Endothelial cell of umbilical vein (primary cell): ENCODE results near the gene RPS27L. TPM values are rescaled to one million over a fixed set of nuclear protein-coding genes. Genes with fewer than 3 reads are reported as not detected.
A peak's percentile ranks its signal among the peaks of the same experiment; 100 is the strongest.

Experiments
- BruUV-seq: library from RNA; stranded (reverse); fragments of 400-500 nt; replicated peaks from 2 replicates; lab custom pipeline; 2021; lab: Mats Ljungman, UMichigan
- CTCF ChIA-PET: fragments of 300-600, 350-600 bp; sonication (Branson Sonifier 250); formaldehyde crosslinking; loops from one replicate; lab custom pipeline; 2021; ENCODE audit warnings: antibody characterized with exemption, inconsistent platforms; lab: Charles Lee
- POLR2A ChIA-PET: fragments of 300-600, 350-600 bp; sonication (Branson Sonifier 250); formaldehyde crosslinking; loops from one replicate; lab custom pipeline; 2021; ENCODE audit warnings: antibody characterized with exemption, inconsistent platforms; lab: Charles Lee
- DNase-seq: peaks from one replicate; pipeline ENCODE4 v3.0.0-alpha.2; 2011; ENCODE audit warnings: low read depth, low spot score
- FAIRE-seq: peaks from 2 replicates; lab custom pipeline; 2011; peaks lifted over from hg19 to GRCh38; lab: Jason Lieb, UNC
- H2AFZ ChIP-seq: 2 replicates; pipeline ENCODE4 v1.6.0; 2012; ENCODE audit warnings: low read depth, low read length, control low read depth, inconsistent platforms
- H3K27ac ChIP-seq: 2 replicates; pipeline ENCODE4 v1.5.1; 2011; ENCODE audit warnings: low read depth, mild to moderate bottlenecking, control low read depth, low read length, moderate library complexity; ENCODE audit not compliant: insufficient read depth
- H3K27me3 ChIP-seq, 2 experiments: 2 replicates each; pipeline versions ENCODE4 v1.6.0 to v1.6.1; 2011; ENCODE audit warnings: low read length in 2 of 2, mixed read lengths in 1 of 2; ENCODE audit not compliant: control insufficient read depth in 2 of 2, insufficient read depth in 2 of 2
- H3K36me3 ChIP-seq, 2 experiments: 2 replicates in 1 of 2; 3 replicates in 1 of 2; pipeline ENCODE4 v1.5.1; 2011; ENCODE audit warnings: low read length in 2 of 2, mild to moderate bottlenecking in 1 of 2, moderate library complexity in 1 of 2; ENCODE audit not compliant: control insufficient read depth in 2 of 2, insufficient read depth in 2 of 2; ENCODE audit errors: extremely low read depth in 1 of 2
- H3K4me1 ChIP-seq: 3 replicates; pipeline ENCODE4 v1.5.1; 2011; ENCODE audit warnings: mild to moderate bottlenecking, low read length; ENCODE audit not compliant: control insufficient read depth, insufficient read depth; ENCODE audit errors: extremely low read depth
- H3K4me2 ChIP-seq: 2 replicates; pipeline ENCODE4 v1.6.1; 2011; ENCODE audit warnings: low read length, control low read depth, mixed read lengths; ENCODE audit not compliant: insufficient read depth
- H3K4me3 ChIP-seq, 3 experiments: fragments of 200-600 bp in 1 of 3; sonication (generic), shearing (Covaris generic) in 1 of 3; replicated peaks in 1 of 3; 2 replicates each; pipeline ENCODE4 v1.5.1; 2011 to 2016; ENCODE audit warnings: control low read depth in 3 of 3, low read length in 3 of 3, mild to moderate bottlenecking in 2 of 3, inconsistent platforms in 1 of 3, low read depth in 1 of 3, moderate library complexity in 1 of 3; ENCODE audit not compliant: insufficient read depth in 1 of 3
- H3K79me2 ChIP-seq: 2 replicates; pipeline ENCODE4 v1.6.0; 2012; ENCODE audit warnings: low read length, inconsistent platforms; ENCODE audit not compliant: control insufficient read depth, insufficient read depth
- H3K9ac ChIP-seq: replicated peaks from 2 replicates; pipeline ENCODE3; 2011; ENCODE audit warnings: low read length, control low read depth; ENCODE audit not compliant: insufficient read depth; ENCODE audit errors: extremely low read depth
- H3K9me1 ChIP-seq: replicated peaks from 3 replicates; pipeline ENCODE4 v1.6.0; 2011; ENCODE audit warnings: mild to moderate bottlenecking, low read length; ENCODE audit not compliant: control insufficient read depth, insufficient read depth; ENCODE audit errors: extremely low read depth
- H3K9me3 ChIP-seq: replicated peaks from 2 replicates; pipeline ENCODE4 v1.5.1; 2012; ENCODE audit warnings: low read length, inconsistent platforms; ENCODE audit not compliant: control insufficient read depth, insufficient read depth
- H4K20me1 ChIP-seq: replicated peaks from 2 replicates; pipeline ENCODE3; 2011; ENCODE audit warnings: mild to moderate bottlenecking, low read length; ENCODE audit not compliant: control insufficient read depth, insufficient read depth; ENCODE audit errors: extremely low read depth
- CTCF ChIP-seq, 2 donors: IDR thresholded peaks; 1 replicate in 1 of 2; 2 replicates in 1 of 2; pipeline ENCODE4 v1.5.1; 2011; ENCODE audit warnings: low read length in 2 of 2, mild to moderate bottlenecking in 2 of 2, moderate library complexity in 2 of 2, control low read depth in 1 of 2, inconsistent platforms in 1 of 2, low read depth in 1 of 2; ENCODE audit not compliant: insufficient read depth in 1 of 2; ENCODE audit errors: extremely low read depth in 1 of 2
- EZH2 ChIP-seq: IDR thresholded peaks from 2 replicates; pipeline ENCODE4 v1.6.1; 2012; ENCODE audit warnings: borderline replicate concordance, low read depth, mild to moderate bottlenecking, moderate library complexity, low read length, inconsistent platforms; ENCODE audit not compliant: severe bottlenecking
- FOS ChIP-seq: IDR thresholded peaks from 2 replicates; pipeline ENCODE4 v1.6.1; 2011; ENCODE audit warnings: mild to moderate bottlenecking, low read length, moderate library complexity, borderline replicate concordance; ENCODE audit not compliant: insufficient read depth
- GATA2 ChIP-seq: IDR thresholded peaks from 2 replicates; pipeline ENCODE4 v1.7.0; 2011; ENCODE audit warnings: low read depth, mild to moderate bottlenecking, moderate library complexity, mixed read lengths, low read length; ENCODE audit not compliant: insufficient read length, insufficient read depth
- JUN ChIP-seq: IDR thresholded peaks from 2 replicates; pipeline ENCODE4 v1.6.1; 2011; ENCODE audit warnings: borderline replicate concordance, low read depth; ENCODE audit not compliant: insufficient read length, insufficient read depth
- MYC ChIP-seq: IDR thresholded peaks from one replicate; pipeline ENCODE4 v1.6.1; 2011; ENCODE audit warnings: mild to moderate bottlenecking, low read depth, low read length
- POLR2A ChIP-seq: IDR thresholded peaks from 2 replicates; pipeline ENCODE4 v1.6.1; 2012; ENCODE audit warnings: low read depth, mild to moderate bottlenecking, control low read depth, low read length
- POLR2AphosphoS5 ChIP-seq: IDR thresholded peaks from 2 replicates; pipeline ENCODE4 v1.6.1; 2012; ENCODE audit warnings: low read depth, mild to moderate bottlenecking, control low read depth, low read length, moderate library complexity; ENCODE audit not compliant: insufficient read depth
- dilution Hi-C: fragments of 300-500 bp; cut with MboI; formaldehyde crosslinking; loops from one replicate; pipeline ENCODE4 v1.15.0; 2019; ENCODE audit warnings: low sequenced_read_pairs; ENCODE audit not compliant: extremely low pct_ligation_motif_present
- intact Hi-C: fragments of 100-400 bp; cut with micrococcal nuclease; formaldehyde crosslinking; loops from one replicate; pipeline ENCODE4 v1.10.0; 2022
- polyA plus RNA-seq, 4 experiments: library from polyadenylated mRNA; depleted of rRNA in 3 of 4; stranded (reverse) in 3 of 4; unstranded in 1 of 4; fragments of >200 nt; gene quantifications; 2 replicates each; pipeline versions ENCODE4 v1.2.1 to v1.2.3, GENCODE V29; 2011 to 2012; ENCODE audit warnings: missing spikeins in 1 of 4
- total RNA-seq: library from RNA; stranded (reverse); gene quantifications from 2 replicates; pipeline ENCODE4 v1.2.3, GENCODE V29; 2021
- TF ChIP-seq, protein P1 (sequence below): IDR thresholded peaks from 2 replicates; pipeline ENCODE4 v1.6.1; 2011; ENCODE audit not compliant: insufficient read depth, insufficient read length

RPS27L gene
- total and polyA plus RNA-seq, 2 donors (not counting 3 experiments of a cell fraction or from before 2014, with no cell fraction given), result 163 to 345 TPM

- H2AFZ ChIP-seq, result peak overlapping the region; percentile 99
- peak overlapping the region; percentile 87 for H3K4me2 ChIP-seq
- dilution Hi-C loops, result no loop called here
- H3K9me1 ChIP-seq, result no peaks in the 10 kb centered on the region
- H3K79me2 ChIP-seq, result peaks cover 40% of the 10 kb centered on the region
- no TSS peak for BruUV-seq
- intact Hi-C loops, result loop anchor here (2.0 kb wide), 1 partner anchor 140 kb away; no protein-coding TSS in a partner anchor
- H3K4me1 ChIP-seq, result peaks cover 22% of the 10 kb centered on the region
- no peak overlapping the region for H3K27ac ChIP-seq
- FAIRE-seq (no peak), DNase-seq (no peak)
- ChIA-PET CTCF (interaction anchor here (0.8 to 1.2 kb wide), 3 partner anchors 25 to 40 kb away, joined by 4 read pairs; partner anchors contain the start of gene RPS27L), POLR2A (interaction anchor here (0.6 to 1.3 kb wide), 2 partner anchors 31 to 90 kb away, joined by 3 to 5 read pairs; partner anchors contain the start of gene RPS27L)
- peak overlapping the region; percentile 52 for H3K9ac ChIP-seq
- peaks cover 2% of the 10 kb centered on the region for H4K20me1 ChIP-seq
- H3K9me3 ChIP-seq, result no peaks in the 10 kb centered on the region
- no peaks in the 10 kb centered on the region for H3K36me3 ChIP-seq
- TF ChIP-seq POLR2A, result no peak
- TF ChIP-seq, protein P1, sequence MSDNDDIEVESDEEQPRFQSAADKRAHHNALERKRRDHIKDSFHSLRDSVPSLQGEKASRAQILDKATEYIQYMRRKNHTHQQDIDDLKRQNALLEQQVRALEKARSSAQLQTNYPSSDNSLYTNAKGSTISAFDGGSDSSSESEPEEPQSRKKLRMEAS, result no peak
- H3K4me3 ChIP-seq, result peak overlapping the region; percentile 44 to 72 (median 58)
- H3K27me3 ChIP-seq, result no peaks in the 10 kb centered on the region
Observed at GRCh38 chr15:63188247-63188925, 31.1 kb upstream of the RPS27L start.

DNA sequence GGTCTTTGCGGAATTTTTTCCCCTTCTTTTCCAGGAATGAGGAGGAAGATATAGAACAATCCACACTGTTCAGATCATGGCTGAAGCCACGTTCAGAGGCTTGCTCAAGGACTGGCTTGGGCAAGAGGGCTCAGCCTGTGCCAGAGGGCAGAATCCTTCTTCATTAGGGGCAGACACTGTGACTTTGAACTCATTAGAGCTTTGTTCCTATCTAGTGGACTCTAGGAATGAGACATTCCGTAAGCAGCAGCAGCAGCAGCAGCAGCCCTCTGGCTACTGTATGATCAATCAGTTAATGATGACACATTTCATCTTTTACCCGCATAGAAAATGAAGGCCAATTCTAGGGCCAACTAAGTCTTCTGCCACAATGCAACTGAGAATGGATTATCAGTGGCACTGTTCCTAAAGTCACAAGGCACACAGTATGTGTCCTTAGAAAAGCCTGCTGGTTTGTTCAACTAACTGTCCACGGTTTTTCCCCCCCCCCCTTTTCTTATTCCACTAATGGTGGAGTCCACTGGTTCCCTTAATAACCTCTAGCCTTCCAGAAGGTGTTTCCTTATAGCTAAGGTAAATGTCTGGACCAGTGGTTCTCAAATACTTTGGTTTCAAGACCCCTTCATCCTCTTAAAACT lies 30.4 kb upstream of the RPS27L start:
- CTCF ChIA-PET, result no interaction called here
- dilution Hi-C loops (no loop called here), intact Hi-C loops (loop anchor here (2.0 kb wide), 1 partner anchor 139 kb away; no protein-coding TSS in a partner anchor)
- no peak overlapping the region for H3K27ac ChIP-seq
- H3K4me3 ChIP-seq, result no peak overlapping the region
- no peaks in the 10 kb centered on the region for H3K9me3 ChIP-seq
- peaks cover 33% of the 10 kb centered on the region for H3K79me2 ChIP-seq
- no TSS peak for BruUV-seq
- POLR2A ChIA-PET, result no interaction called here
- H3K27me3 ChIP-seq, result no peaks in the 10 kb centered on the region
- no peak overlapping the region for H2AFZ ChIP-seq
- peaks cover 19% of the 10 kb centered on the region for H3K4me1 ChIP-seq
- H3K9ac ChIP-seq, result no peak overlapping the region
- no peaks in the 10 kb centered on the region for H3K36me3 ChIP-seq
- no peaks in the 10 kb centered on the region for H3K9me1 ChIP-seq
- no peak for DNase-seq
- no peak for FAIRE-seq
- no peak overlapping the region for H3K4me2 ChIP-seq
- peaks cover 2% of the 10 kb centered on the region for H4K20me1 ChIP-seq
- no peak for TF ChIP-seq EZH2
- TF ChIP-seq, protein P1, result no peak
- TF ChIP-seq MYC, result no peak
- TF ChIP-seq POLR2A, result no peak
- TF ChIP-seq GATA2, result no peak
- no peak for TF ChIP-seq CTCF (IDR thresholded peaks at IDR 0.05; ENCODE audit: extremely low read depth in 1 of 2, insufficient read depth in 1 of 2, low read depth in 1 of 2, low read length in 2 of 2)
- no peak for TF ChIP-seq POLR2AphosphoS5
- no peak for TF ChIP-seq FOS
- no peak for TF ChIP-seq JUN
